Measurements from ENCODE around the gene SLIT3. TPM values are rescaled to one million over a fixed set of nuclear protein-coding genes. Genes with fewer than 3 reads are reported as not detected.

The SLIT3 gene
- total RNA-seq, 3 donors from 2014 or later (not counting 1 experiment from before 2014, with no cell fraction given) = 0.34 to 0.80 TPM; not detected in 1

DNA sequence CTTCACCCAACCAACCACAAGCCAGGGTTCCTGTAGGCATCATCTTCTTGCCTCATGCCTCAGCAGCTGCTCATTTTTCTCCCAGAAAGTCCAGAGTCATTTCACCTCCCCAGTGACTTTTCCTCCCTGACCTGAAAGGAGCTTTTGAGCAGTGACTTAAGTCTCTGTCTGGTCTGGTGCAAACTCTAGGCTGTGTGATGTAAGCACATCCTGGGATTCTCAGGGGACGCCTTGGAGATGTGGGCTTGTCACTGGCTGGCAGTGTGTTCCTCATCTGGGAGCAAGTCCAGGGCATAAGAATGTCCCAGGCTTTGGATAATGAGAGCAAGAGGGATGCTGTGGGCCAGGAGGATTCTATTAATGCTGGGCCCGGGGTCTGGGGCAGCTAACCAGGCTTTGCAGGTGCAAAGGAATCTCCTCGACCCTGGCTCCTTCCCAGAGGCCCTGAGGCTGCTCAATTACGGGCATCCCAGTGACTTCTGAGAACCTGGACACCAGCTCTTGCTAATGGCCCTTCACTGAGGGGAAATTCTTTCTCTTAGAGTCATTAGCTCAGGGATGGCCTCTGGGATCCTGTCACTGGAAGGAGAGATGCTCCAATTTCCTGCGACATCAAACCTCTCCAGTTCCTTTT is 510.8 kb downstream of the SLIT3 start:
- Mint-ChIP-seq H3K4me1 (no peaks in the 10 kb centered on the region), H3K27ac (no peak overlapping the region), H3K27me3 (ENCODE audit: low read depth in 2 of 2) (no peaks in the 10 kb centered on the region), H3K36me3 (no peaks in the 10 kb centered on the region), H3K4me3 (no peak overlapping the region), H3K9me3 (no peaks in the 10 kb centered on the region)
- Histone ChIP-seq H3K27ac (ENCODE audit: low read length) (no peak overlapping the region), H3K27me3 (ENCODE audit: control insufficient read depth, insufficient read depth, low read length) (no peaks in the 10 kb centered on the region), H3K36me3 (ENCODE audit: control insufficient read depth, insufficient read depth, low read length) (no peaks in the 10 kb centered on the region), H3K4me1 (ENCODE audit: control insufficient read depth, insufficient read depth, low read length) (no peaks in the 10 kb centered on the region), H3K9me3 (ENCODE audit: control insufficient read depth, insufficient read depth, low read length) (no peaks in the 10 kb centered on the region), H3K4me3 (ENCODE audit: low read length) (no peak overlapping the region)
- DNase-seq = no peak
- WGBS (ENCODE audit: insufficient coverage) = 73% methylated on average over 4 of the region's 5 CpGs
- ATAC-seq = no peak
- intact Hi-C loops (cut with micrococcal nuclease) = no loop called here
- TF ChIP-seq, protein P1, sequence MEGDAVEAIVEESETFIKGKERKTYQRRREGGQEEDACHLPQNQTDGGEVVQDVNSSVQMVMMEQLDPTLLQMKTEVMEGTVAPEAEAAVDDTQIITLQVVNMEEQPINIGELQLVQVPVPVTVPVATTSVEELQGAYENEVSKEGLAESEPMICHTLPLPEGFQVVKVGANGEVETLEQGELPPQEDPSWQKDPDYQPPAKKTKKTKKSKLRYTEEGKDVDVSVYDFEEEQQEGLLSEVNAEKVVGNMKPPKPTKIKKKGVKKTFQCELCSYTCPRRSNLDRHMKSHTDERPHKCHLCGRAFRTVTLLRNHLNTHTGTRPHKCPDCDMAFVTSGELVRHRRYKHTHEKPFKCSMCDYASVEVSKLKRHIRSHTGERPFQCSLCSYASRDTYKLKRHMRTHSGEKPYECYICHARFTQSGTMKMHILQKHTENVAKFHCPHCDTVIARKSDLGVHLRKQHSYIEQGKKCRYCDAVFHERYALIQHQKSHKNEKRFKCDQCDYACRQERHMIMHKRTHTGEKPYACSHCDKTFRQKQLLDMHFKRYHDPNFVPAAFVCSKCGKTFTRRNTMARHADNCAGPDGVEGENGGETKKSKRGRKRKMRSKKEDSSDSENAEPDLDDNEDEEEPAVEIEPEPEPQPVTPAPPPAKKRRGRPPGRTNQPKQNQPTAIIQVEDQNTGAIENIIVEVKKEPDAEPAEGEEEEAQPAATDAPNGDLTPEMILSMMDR (IDR thresholded peaks at IDR 0.05) = no peak

DNA sequence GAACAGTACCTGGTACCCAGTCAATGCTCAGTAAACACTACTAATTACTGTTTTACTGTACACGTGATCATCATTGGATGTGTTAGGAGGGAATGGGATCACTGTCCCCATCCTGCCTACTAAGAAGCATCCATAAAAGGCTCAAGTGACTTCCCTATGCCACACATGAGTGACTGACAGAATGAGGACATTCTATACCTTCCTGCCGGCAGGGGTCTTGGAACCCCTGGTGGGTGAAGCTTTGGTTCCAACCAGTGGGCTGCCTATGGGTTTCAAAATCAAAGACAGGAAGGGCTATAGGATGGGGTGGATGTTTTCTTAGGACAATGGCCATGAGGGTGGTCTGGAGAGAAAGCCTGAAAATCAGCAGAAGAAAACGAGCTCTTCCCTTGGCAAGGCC is 512.2 kb downstream of the SLIT3 start:
- H3K36me3 ChIP-seq (ENCODE audit: control insufficient read depth, insufficient read depth, low read length) = no peaks in the 10 kb centered on the region
- ATAC-seq = no peak
- Mint-ChIP-seq H3K4me1 (no peaks in the 10 kb centered on the region), H3K9me3 (no peaks in the 10 kb centered on the region), H3K27ac (no peak overlapping the region), H3K36me3 (no peaks in the 10 kb centered on the region), H3K4me3 (no peak overlapping the region), H3K27me3 (ENCODE audit: low read depth in 2 of 2) (no peaks in the 10 kb centered on the region)
- no peak overlapping the region for H3K27ac ChIP-seq (ENCODE audit: low read length)
- DNase-seq = no peak
- H3K9me3 ChIP-seq (ENCODE audit: control insufficient read depth, insufficient read depth, low read length) = no peaks in the 10 kb centered on the region
- H3K4me1 ChIP-seq (ENCODE audit: control insufficient read depth, insufficient read depth, low read length) = no peaks in the 10 kb centered on the region
- H3K4me3 ChIP-seq (ENCODE audit: low read length) = no peak overlapping the region
- no peaks in the 10 kb centered on the region for H3K27me3 ChIP-seq (ENCODE audit: control insufficient read depth, insufficient read depth, low read length)
- intact Hi-C loops (cut with micrococcal nuclease) = no loop called here
- 91% methylated on average over 1 of the region's 3 CpGs for whole genome bisulfite sequencing (ENCODE audit: insufficient coverage)
- TF ChIP-seq, protein P1 (IDR thresholded peaks at IDR 0.05) = no peak

DNA sequence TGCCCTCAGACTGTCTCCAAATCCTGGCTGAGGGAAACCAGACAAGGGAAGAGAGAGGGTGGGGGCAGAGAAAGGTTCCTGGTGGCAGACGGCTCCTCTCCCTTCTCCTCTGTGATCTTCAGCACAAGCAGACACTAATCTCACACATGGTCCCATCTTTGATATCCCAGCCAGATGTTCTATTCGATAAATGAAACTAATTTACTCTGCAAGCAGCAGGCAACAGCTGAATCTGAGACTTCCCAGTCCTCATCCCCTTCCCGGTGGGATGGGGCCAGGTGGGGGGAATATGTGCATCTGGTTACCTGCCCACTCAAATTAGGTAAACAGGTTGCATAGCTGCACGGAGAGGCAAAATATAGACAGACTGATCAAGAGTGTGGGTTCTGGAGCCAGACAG is 512.8 kb downstream of the SLIT3 start:
- H3K27ac ChIP-seq (ENCODE audit: low read length) = no peak overlapping the region
- no peaks in the 10 kb centered on the region for H3K4me1 Mint-ChIP-seq
- H3K27me3 Mint-ChIP-seq (ENCODE audit: low read depth in 2 of 2) = peaks cover 0 to 1% of the 10 kb centered on the region in 2 donors
- intact Hi-C loops (cut with micrococcal nuclease) = no loop called here
- H3K4me3 ChIP-seq (ENCODE audit: low read length) = no peak overlapping the region
- H3K4me3 Mint-ChIP-seq = no peak overlapping the region
- H3K9me3 Mint-ChIP-seq = no peaks in the 10 kb centered on the region
- no peaks in the 10 kb centered on the region for H3K4me1 ChIP-seq (ENCODE audit: control insufficient read depth, insufficient read depth, low read length)
- H3K9me3 ChIP-seq (ENCODE audit: control insufficient read depth, insufficient read depth, low read length) = no peaks in the 10 kb centered on the region
- no peak overlapping the region for H3K27ac Mint-ChIP-seq
- no peaks in the 10 kb centered on the region for H3K27me3 ChIP-seq (ENCODE audit: control insufficient read depth, insufficient read depth, low read length)
- WGBS (ENCODE audit: insufficient coverage) = 89% methylated on average over 4 of the region's 4 CpGs
- no peak for DNase-seq
- no peak for ATAC-seq
- no peaks in the 10 kb centered on the region for H3K36me3 Mint-ChIP-seq
- no peaks in the 10 kb centered on the region for H3K36me3 ChIP-seq (ENCODE audit: control insufficient read depth, insufficient read depth, low read length)
- TF ChIP-seq, protein P1 (IDR thresholded peaks at IDR 0.05) = no peak

DNA sequence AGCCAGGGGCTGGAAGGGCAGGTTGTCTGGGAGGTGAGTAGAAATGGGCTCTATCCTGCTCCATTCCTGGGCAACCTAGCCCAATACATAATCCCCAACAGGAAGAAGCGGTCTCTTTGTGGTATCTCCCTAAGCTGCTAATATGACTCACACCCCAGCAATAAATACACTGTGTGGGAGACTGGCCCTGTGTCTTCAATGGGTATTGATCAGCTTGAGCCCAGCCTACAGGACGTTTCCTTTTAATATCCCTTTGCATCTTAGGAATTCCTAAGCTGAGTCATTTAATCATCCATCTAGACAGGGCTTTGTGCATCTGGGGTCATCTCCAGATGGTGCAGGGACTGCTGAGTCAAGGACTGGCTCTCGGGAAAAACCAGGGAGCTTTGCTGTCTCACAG is 514.8 kb downstream of the SLIT3 start:
- no peaks in the 10 kb centered on the region for H3K36me3 ChIP-seq (ENCODE audit: control insufficient read depth, insufficient read depth, low read length)
- TF ChIP-seq, protein P1 (IDR thresholded peaks at IDR 0.05) = no peak
- H3K9me3 Mint-ChIP-seq = no peaks in the 10 kb centered on the region
- H3K4me3 Mint-ChIP-seq = no peak overlapping the region
- 73% methylated on average over 3 of the region's 3 CpGs for WGBS (ENCODE audit: insufficient coverage)
- no peak overlapping the region for H3K4me3 ChIP-seq (ENCODE audit: low read length)
- no peaks in the 10 kb centered on the region for H3K9me3 ChIP-seq (ENCODE audit: control insufficient read depth, insufficient read depth, low read length)
- no peaks in the 10 kb centered on the region for H3K4me1 ChIP-seq (ENCODE audit: control insufficient read depth, insufficient read depth, low read length)
- no peak overlapping the region for H3K27ac Mint-ChIP-seq
- H3K27ac ChIP-seq (ENCODE audit: low read length) = no peak overlapping the region
- H3K27me3 Mint-ChIP-seq (ENCODE audit: low read depth in 2 of 2) = peaks cover 3 to 8% of the 10 kb centered on the region in 2 donors
- no peaks in the 10 kb centered on the region for H3K4me1 Mint-ChIP-seq
- H3K27me3 ChIP-seq (ENCODE audit: control insufficient read depth, insufficient read depth, low read length) = no peaks in the 10 kb centered on the region
- DNase-seq (no peak), ATAC-seq (no peak)
- H3K36me3 Mint-ChIP-seq = no peaks in the 10 kb centered on the region
- intact Hi-C loops (cut with micrococcal nuclease) = no loop called here

All from natural killer cell (primary cell).